ENCODE measurements around the gene CD86.

DNA sequence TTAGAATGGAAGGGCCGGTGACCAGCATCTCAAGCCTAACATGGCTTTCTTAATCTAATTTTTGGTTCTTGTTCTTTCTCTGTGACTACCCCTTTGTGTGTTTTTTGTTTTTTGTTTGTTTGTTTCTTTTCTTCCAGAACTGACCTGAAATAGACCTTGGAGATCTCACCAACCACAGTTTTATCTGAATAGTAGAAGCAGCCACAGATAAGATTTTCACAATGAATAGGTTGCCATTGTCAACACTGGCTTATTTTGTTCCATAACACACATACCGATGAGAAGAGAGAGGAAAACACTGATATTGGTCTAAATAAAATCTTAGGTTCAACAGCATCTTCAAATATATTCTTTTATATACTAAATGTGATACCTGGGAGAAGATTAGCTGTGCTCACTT, 44.7 kb upstream of the CD86 start:
- TF ChIP-seq, protein P1, sequence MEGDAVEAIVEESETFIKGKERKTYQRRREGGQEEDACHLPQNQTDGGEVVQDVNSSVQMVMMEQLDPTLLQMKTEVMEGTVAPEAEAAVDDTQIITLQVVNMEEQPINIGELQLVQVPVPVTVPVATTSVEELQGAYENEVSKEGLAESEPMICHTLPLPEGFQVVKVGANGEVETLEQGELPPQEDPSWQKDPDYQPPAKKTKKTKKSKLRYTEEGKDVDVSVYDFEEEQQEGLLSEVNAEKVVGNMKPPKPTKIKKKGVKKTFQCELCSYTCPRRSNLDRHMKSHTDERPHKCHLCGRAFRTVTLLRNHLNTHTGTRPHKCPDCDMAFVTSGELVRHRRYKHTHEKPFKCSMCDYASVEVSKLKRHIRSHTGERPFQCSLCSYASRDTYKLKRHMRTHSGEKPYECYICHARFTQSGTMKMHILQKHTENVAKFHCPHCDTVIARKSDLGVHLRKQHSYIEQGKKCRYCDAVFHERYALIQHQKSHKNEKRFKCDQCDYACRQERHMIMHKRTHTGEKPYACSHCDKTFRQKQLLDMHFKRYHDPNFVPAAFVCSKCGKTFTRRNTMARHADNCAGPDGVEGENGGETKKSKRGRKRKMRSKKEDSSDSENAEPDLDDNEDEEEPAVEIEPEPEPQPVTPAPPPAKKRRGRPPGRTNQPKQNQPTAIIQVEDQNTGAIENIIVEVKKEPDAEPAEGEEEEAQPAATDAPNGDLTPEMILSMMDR (IDR thresholded peaks at IDR 0.05; ENCODE audit: insufficient read depth, low read depth, low read length): no peak
- TF ChIP-seq EZH2 (IDR thresholded peaks at IDR 0.05; ENCODE audit: insufficient read depth, low read length): no peak
